Skeletal muscle cell (primary cell): ENCODE results near the gene WNK1.

Source experiments
- DNase-seq: peaks from one replicate; pipeline ENCODE4 v3.0.0-alpha.2; 2010; ENCODE audit warnings: low read depth
- H3K4me3 ChIP-seq: 2 replicates; pipeline ENCODE4 v1.5.1; 2011; ENCODE audit warnings: low read depth, mild to moderate bottlenecking, control low read depth, low read length, moderate library complexity

Gene WNK1

GRCh38 chr12:896031-896430, 143.7 kb downstream of the WNK1 start:
- no peak overlapping the region for H3K4me3 ChIP-seq
- DNase-seq, result no peak

- no peak for DNase-seq
- no peak overlapping the region for H3K4me3 ChIP-seq
Measured at GRCh38 chr12:897386-897785, 145.0 kb downstream of the WNK1 start.

GRCh38 chr12:902581-902980, 150.2 kb downstream of the WNK1 start:
- no peak for DNase-seq
- H3K4me3 ChIP-seq, result no peak overlapping the region

- no peak for DNase-seq
Measured at GRCh38 chr12:903055-903454, 150.7 kb downstream of the WNK1 start.

GRCh38 chr12:904010-904414, 151.6 kb downstream of the WNK1 start:
- no peak overlapping the region for H3K4me3 ChIP-seq
- DNase-seq, result no peak

More at GRCh38 chr12:903055-903454, 150.7 kb downstream of the WNK1 start:
- no peak overlapping the region for H3K4me3 ChIP-seq

GRCh38 chr12:905261-906031, 153.1 kb downstream of the WNK1 start:
- H3K4me3 ChIP-seq, result no peak overlapping the region
- DNase-seq, result no peak

GRCh38 chr12:906062-906585, 153.7 kb downstream of the WNK1 start:
- no peak overlapping the region for H3K4me3 ChIP-seq
- no peak for DNase-seq

- no peak overlapping the region for H3K4me3 ChIP-seq
- DNase-seq, result no peak
Measured at GRCh38 chr12:907413-908185, 155.2 kb downstream of the WNK1 start.

GRCh38 chr12:909861-910260, 157.5 kb downstream of the WNK1 start:
- DNase-seq, result no peak
- H3K4me3 ChIP-seq, result no peak overlapping the region

- DNase-seq, result no peak
- no peak overlapping the region for H3K4me3 ChIP-seq
Measured at GRCh38 chr12:910416-910815, 158.0 kb downstream of the WNK1 start.

- H3K4me3 ChIP-seq, result no peak overlapping the region
- no peak for DNase-seq
Measured at GRCh38 chr12:911191-911826, 158.9 kb downstream of the WNK1 start.

- no peak overlapping the region for H3K4me3 ChIP-seq
- DNase-seq, result no peak
Measured at GRCh38 chr12:912466-913235, 160.3 kb downstream of the WNK1 start.

GRCh38 chr12:913919-914698, 161.7 kb downstream of the WNK1 start:
- peak; percentile 43 for DNase-seq
- H3K4me3 ChIP-seq, result no peak overlapping the region

- H3K4me3 ChIP-seq, result no peak overlapping the region
- no peak for DNase-seq
Measured at GRCh38 chr12:915090-915489, 162.7 kb downstream of the WNK1 start.

GRCh38 chr12:916240-916639, 163.9 kb downstream of the WNK1 start:
- DNase-seq, result no peak
- no peak overlapping the region for H3K4me3 ChIP-seq

- DNase-seq, result no peak
- H3K4me3 ChIP-seq, result no peak overlapping the region
Measured at GRCh38 chr12:916712-917445, 164.5 kb downstream of the WNK1 start.

GRCh38 chr12:920676-921075, 168.3 kb downstream of the WNK1 start:
- DNase-seq, result no peak
- no peak overlapping the region for H3K4me3 ChIP-seq

GRCh38 chr12:922285-922684, 169.9 kb downstream of the WNK1 start:
- no peak for DNase-seq
- H3K4me3 ChIP-seq, result no peak overlapping the region
